Nephron (organoid): ENCODE measurements around the gene ANO2.

Source experiments
- H3K27ac Mint-ChIP-seq, 3 experiments: 2 replicates each; pipeline ENCODE4 v1.8.0; 2020; ENCODE audit warnings: mixed read lengths in 3 of 3, mild to moderate bottlenecking in 2 of 3, moderate library complexity in 1 of 3
- H3K27me3 Mint-ChIP-seq: 2 replicates; pipeline ENCODE4 v1.8.0; 2021; ENCODE audit warnings: low read depth, mild to moderate bottlenecking, moderate library complexity, mixed read lengths
- H3K36me3 Mint-ChIP-seq: 2 replicates; pipeline ENCODE4 v1.8.0; 2020; ENCODE audit warnings: low read depth, mixed read lengths
- H3K4me1 Mint-ChIP-seq: 2 replicates; pipeline ENCODE4 v1.8.0; 2020; ENCODE audit warnings: mixed read lengths
- H3K4me3 Mint-ChIP-seq, 3 experiments: 2 replicates each; pipeline ENCODE4 v1.8.0; 2020; ENCODE audit warnings: mild to moderate bottlenecking in 3 of 3, mixed read lengths in 3 of 3, moderate library complexity in 2 of 3
- H3K9me3 Mint-ChIP-seq: 2 replicates; pipeline ENCODE4 v1.8.0; 2020; ENCODE audit warnings: mixed read lengths
- TF ChIP-seq, protein P1 (sequence below), 3 experiments: fragments of 200-600 bp; sonication (generic); IDR thresholded peaks; one replicate each; pipeline ENCODE4 v1.5.0; 2021; ENCODE audit warnings: antibody characterized with exemption in 3 of 3; ENCODE audit not compliant: unreplicated experiment in 3 of 3

ANO2 gene

DNA sequence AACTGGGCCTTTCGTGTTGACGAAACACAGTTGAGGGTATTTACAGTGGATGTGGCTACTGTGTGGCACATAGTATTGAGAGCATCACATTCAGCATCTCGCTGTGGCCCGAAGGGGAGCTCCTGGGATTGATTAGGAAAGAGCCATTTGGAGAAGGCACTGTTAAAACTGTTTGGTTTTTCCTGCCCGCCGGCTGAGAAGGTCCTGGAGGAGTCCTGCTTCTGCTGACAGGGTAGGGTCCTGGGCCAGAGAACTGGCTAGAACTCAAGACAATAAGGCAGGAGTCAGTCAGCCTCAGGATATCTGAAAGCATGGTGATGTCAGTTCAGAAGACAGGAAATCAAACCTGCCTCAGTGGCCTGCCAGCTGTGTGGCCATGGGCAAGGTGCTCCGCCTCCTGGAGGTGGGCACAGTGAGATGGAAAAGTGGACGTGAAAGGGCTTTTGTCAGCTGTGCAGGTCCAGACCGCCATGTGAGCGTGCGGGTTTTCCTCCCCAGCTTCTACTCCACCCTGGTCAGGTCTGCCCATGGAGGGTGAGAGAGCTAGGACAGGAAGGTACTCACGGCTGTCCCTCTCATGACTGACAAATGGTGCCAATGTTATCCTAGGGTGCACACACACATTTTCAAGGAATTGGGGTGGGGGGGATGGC, 420.8 kb downstream of the ANO2 start:
- Mint-ChIP-seq H3K36me3 (no peaks in the 10 kb centered on the region), H3K27me3 (peaks cover 13% of the 10 kb centered on the region), H3K9me3 (no peaks in the 10 kb centered on the region), H3K4me1 (peaks cover 15% of the 10 kb centered on the region), H3K27ac (no peak overlapping the region), H3K4me3 (no peak overlapping the region)
- TF ChIP-seq, protein P1, sequence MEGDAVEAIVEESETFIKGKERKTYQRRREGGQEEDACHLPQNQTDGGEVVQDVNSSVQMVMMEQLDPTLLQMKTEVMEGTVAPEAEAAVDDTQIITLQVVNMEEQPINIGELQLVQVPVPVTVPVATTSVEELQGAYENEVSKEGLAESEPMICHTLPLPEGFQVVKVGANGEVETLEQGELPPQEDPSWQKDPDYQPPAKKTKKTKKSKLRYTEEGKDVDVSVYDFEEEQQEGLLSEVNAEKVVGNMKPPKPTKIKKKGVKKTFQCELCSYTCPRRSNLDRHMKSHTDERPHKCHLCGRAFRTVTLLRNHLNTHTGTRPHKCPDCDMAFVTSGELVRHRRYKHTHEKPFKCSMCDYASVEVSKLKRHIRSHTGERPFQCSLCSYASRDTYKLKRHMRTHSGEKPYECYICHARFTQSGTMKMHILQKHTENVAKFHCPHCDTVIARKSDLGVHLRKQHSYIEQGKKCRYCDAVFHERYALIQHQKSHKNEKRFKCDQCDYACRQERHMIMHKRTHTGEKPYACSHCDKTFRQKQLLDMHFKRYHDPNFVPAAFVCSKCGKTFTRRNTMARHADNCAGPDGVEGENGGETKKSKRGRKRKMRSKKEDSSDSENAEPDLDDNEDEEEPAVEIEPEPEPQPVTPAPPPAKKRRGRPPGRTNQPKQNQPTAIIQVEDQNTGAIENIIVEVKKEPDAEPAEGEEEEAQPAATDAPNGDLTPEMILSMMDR (IDR thresholded peaks at IDR 0.05; ENCODE audit: unreplicated experiment in 3 of 3), result no peak

DNA sequence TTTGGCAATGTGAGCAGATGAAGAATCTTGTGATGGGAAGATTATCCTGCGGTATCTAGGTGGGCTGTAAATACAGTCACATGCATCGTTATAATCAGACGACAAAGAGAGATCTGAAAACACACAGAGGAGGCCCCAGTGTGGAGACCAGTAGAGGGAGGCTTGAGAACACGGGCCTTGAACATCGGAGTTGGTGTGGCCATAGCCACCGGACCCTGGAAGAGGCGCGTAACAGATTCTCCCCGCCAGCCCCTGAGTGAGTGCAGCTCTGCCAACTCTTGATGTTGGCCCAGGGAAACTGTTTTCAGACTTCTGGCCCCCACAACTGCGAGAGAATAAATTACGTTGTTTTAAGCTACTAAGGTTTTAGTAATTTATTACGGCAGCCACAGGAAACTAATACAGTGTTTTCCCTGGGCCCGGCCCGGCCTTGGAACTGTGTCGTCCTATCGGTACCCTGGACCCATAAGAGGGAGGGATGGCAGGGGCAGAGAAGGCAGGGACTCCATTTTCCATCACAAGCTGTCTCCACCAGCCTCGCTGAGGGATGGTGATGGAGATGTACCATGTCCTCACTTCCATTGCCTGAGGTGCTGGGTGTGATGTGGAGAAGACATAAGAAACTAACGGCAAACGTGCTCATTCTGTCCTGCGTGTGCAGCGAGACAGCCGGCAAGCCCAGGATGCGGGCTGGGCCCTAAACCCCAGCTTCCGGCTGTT, 421.5 kb downstream of the ANO2 start:
- Mint-ChIP-seq H3K4me3 (no peak overlapping the region), H3K36me3 (no peaks in the 10 kb centered on the region), H3K27me3 (peaks cover 13% of the 10 kb centered on the region), H3K4me1 (peaks cover 15% of the 10 kb centered on the region), H3K27ac (no peak overlapping the region), H3K9me3 (no peaks in the 10 kb centered on the region)
- TF ChIP-seq, protein P1 (IDR thresholded peaks at IDR 0.05; ENCODE audit: unreplicated experiment in 3 of 3), result no peak

DNA sequence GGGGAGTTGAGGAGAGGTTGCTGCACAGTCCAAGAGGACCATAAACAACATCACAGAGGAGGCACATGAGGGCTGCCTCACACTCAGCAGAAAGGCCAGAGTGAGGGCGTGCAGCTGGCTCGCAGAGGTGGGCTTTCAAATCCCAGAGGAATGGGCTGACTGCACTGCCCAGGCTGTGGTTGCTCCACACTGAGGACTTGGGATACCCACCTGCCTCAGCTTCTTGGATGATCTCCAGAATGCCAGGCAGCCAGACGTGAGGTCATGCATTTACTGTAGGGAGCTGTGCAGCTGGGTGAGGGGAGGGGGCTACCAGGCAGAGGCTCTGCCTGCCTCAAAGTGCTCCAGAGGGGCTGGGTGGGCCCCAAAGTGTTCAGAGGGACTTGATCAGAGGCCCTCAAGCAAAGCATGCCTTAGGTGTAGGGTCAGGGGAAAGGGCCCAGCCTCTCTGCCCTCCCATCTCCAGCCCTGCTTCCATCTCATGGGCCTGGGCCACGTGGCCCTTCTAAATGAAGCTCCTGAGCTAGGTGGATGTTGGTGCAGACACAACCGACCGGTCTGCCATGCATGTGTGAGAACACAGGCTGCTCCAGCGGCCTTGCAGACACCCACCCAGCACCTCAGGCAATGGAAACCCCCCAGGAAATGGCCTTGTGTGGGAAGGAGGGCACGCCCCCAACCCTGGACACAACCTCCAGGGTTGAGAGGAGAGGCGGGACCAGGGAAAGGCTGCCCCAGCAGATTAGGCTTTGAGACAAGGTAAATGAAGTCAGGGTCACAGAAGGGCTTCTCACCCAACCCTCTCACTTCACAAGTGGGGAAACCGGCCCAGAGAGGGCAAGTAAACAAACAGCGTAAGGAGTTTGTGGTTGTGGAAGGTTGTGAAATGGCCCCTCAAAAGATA, 422.4 kb downstream of the ANO2 start:
- no peak overlapping the region for H3K27ac Mint-ChIP-seq
- TF ChIP-seq, protein P1 (IDR thresholded peaks at IDR 0.05; ENCODE audit: unreplicated experiment in 3 of 3), result no peak
- peaks cover 15% of the 10 kb centered on the region for H3K4me1 Mint-ChIP-seq
- H3K27me3 Mint-ChIP-seq, result peaks cover 13% of the 10 kb centered on the region
- no peak overlapping the region for H3K4me3 Mint-ChIP-seq
- no peaks in the 10 kb centered on the region for H3K36me3 Mint-ChIP-seq
- no peaks in the 10 kb centered on the region for H3K9me3 Mint-ChIP-seq

DNA sequence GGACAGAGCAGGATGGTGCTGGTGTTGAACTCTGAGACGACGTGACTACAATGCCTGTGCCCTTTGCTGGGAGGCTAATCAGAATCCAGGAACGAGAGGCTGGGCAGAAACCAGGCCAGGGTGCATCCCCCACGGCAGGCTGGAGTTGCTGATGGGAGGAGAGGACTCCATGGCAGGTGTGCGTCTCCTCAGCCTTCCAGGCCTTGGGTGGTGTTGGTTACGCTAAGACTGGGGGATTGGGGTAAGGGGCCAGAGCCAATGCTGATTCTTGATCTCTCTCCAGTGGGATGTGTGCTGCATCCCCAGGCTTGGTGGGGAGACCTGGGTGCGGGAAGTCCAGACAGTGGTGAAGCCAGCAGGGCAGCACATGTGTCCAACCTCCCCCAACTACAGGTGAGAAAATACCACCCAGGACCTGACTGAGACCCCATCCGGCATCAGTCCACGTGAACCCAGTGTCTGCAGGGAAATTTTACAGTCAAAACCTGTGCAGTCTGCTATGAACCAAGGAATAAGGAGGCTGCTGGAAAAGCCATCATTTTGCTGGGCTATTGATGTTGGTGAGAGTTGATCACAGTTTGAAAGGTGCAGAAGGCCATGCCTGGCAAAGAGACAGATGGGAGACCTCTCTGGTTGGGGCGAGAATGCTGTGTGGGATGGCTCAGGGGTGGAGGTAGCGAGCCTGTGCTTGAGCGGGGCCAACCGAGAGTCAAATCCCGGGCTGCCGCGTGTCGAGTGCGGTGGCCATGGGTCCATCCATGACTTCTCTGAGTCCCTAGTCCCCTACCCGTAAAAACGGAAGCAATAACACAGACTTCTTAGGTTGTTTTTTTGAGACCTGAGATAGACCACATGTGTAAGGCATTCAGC, 423.4 kb downstream of the ANO2 start:
- TF ChIP-seq, protein P1 (IDR thresholded peaks at IDR 0.05; ENCODE audit: unreplicated experiment in 3 of 3), result no peak
- Mint-ChIP-seq H3K4me3 (no peak overlapping the region), H3K4me1 (peaks cover 19% of the 10 kb centered on the region), H3K36me3 (no peaks in the 10 kb centered on the region), H3K9me3 (no peaks in the 10 kb centered on the region), H3K27me3 (peaks cover 13% of the 10 kb centered on the region), H3K27ac (no peak overlapping the region)

- peaks cover 13% of the 10 kb centered on the region for H3K27me3 Mint-ChIP-seq
- no peaks in the 10 kb centered on the region for H3K9me3 Mint-ChIP-seq
- H3K4me1 Mint-ChIP-seq, result peaks cover 24% of the 10 kb centered on the region
- H3K27ac Mint-ChIP-seq, result no peak overlapping the region
- H3K36me3 Mint-ChIP-seq, result no peaks in the 10 kb centered on the region
- TF ChIP-seq, protein P1 (IDR thresholded peaks at IDR 0.05; ENCODE audit: unreplicated experiment in 3 of 3), result no peak
- H3K4me3 Mint-ChIP-seq, result no peak overlapping the region
Measured at GRCh38 chr12:5520831-5521230, 424.2 kb downstream of the ANO2 start.
